Heart left ventricle (tissue), 16 donors: ENCODE data around the gene ARHGAP26. TPM values are rescaled to one million over a fixed set of nuclear protein-coding genes. Genes with fewer than 3 reads are reported as not detected.

Experiments
- ATAC-seq, 4 donors: fragments of 200-7000 bp; cut with Tn5 transposase; one replicate each; pipeline ENCODE4 v1.9.1; 2020 to 2022; ENCODE audit warnings: moderate library complexity in 4 of 4, mild to moderate bottlenecking in 3 of 4, moderate number of reproducible peaks in 1 of 4
- DNase-seq, 5 donors: peaks; one replicate each; pipeline ENCODE4 v3.0.0-alpha.2; 2020
- H3K27ac ChIP-seq, 12 donors: fragments of 200-600 bp; sonication (generic) in 4 of 12; one replicate each; pipeline versions ENCODE4 v1.5.0 to v1.8.0; 2016 to 2022; ENCODE audit warnings: mild to moderate bottlenecking in 2 of 12
- H3K27me3 ChIP-seq, 9 donors: fragments of 200-600 bp; sonication (generic) in 2 of 9; one replicate each; pipeline versions ENCODE4 v1.5.1 to v1.8.0; 2016 to 2022; ENCODE audit warnings: mild to moderate bottlenecking in 3 of 9
- H3K36me3 ChIP-seq, 9 donors: fragments of 200-600 bp; sonication (generic) in 2 of 9; one replicate each; pipeline versions ENCODE4 v1.5.0 to v1.8.0; 2018 to 2022; ENCODE audit warnings: mild to moderate bottlenecking in 2 of 9
- H3K4me1 ChIP-seq, 12 donors: fragments of 200-600 bp; sonication (generic) in 4 of 12; one replicate each; pipeline versions ENCODE4 v1.5.0 to v1.8.0; 2016 to 2022; ENCODE audit warnings: mild to moderate bottlenecking in 3 of 12
- H3K4me3 ChIP-seq, 12 donors: fragments of 200-600 bp; sonication (generic) in 4 of 12; one replicate each; pipeline versions ENCODE4 v1.5.0 to v1.8.0; 2017 to 2022; ENCODE audit warnings: mild to moderate bottlenecking in 9 of 12, moderate library complexity in 4 of 12
- H3K9me3 ChIP-seq, 12 donors: fragments of 200-600 bp; sonication (generic) in 4 of 12; one replicate each; pipeline versions ENCODE4 v1.5.0 to v1.8.0; 2016 to 2022; ENCODE audit warnings: mild to moderate bottlenecking in 1 of 12
- POLR2A ChIP-seq, 2 donors: fragments of 450-650 bp; IDR thresholded peaks; one replicate each; pipeline ENCODE4 v1.6.1; 2017; ENCODE audit warnings: antibody characterized with exemption in 2 of 2, mild to moderate bottlenecking in 2 of 2, moderate library complexity in 2 of 2
- WGBS, 4 donors: extraction: QIAGEN DNeasy Blood & Tissue Kit in 2 of 4; methylation state at CpG; one replicate each; pipeline versions ENCODE4 v1.1.5 to v1.1.7; 2013 to 2018; 5-methylcytosine and 5-hydroxymethylcytosine counted together
- intact Hi-C, 10 donors: fragments of 100-400 bp; cut with DNase I; formaldehyde crosslinking; loops; one replicate each; pipeline versions ENCODE4 v1.11.1 to v1.14.2; 2022
- polyA plus RNA-seq, 2 donors: library from polyadenylated mRNA; stranded (reverse); fragments of 200-250 nt; gene quantifications; one replicate each; pipeline ENCODE4 v1.2.3, GENCODE V29; 2013
- total RNA-seq, 9 donors: library from RNA; depleted of rRNA in 2 of 9; stranded (reverse); fragments of >200 nt in 2 of 9; fragmentation: NEBNext Ultra II Directional in 3 of 9; extraction: Animal tissue kit (Norgen Biotek cat#: 25700) in 3 of 9; gene quantifications; one replicate each; pipeline versions ENCODE4 v1.1.0 to v1.2.4, GENCODE V29; 2016 to 2023
- TF ChIP-seq, protein P1 (sequence below), 12 donors: fragments of 200-600 bp; sonication (generic) in 4 of 12; IDR thresholded peaks; one replicate each; pipeline versions ENCODE4 v1.5.0 to v1.8.0; 2018 to 2022; ENCODE audit warnings: antibody characterized with exemption in 12 of 12, mild to moderate bottlenecking in 5 of 12
- donor health status: ischemic (EF 13 %, LVEDD 7.1; RV severe dilation, severe dysfunction).
- donor health status: healthy with polysubstance abuse.
- donor health status: DM: no; HTN: yes; CAD: no.
- donor health status: DM: no; HTN: no; CAD: no.
- donor health status: ischemic (EF 25% LVEDD 6.9; RV normal size, moderate dysfunction).
- donor health status: ischemic (EF 25% LVEDD 5.7; RV mildly dilated, moderate dysfunction).
- donor health status: healthy.
- donor health status: DM: yes; HTN: yes; CAD: no.
- donor health status: ischemic (EF 35%, LVEDD 5.7; RV mildly dilated, moderate dysfunction).
- donor health status: nonischemic (EF 11% LVEDD 7.7; RV severe dilation, severe dysfunction).
- donor health status: DM: yes; HTN: yes; CAD: no.
- donor health status: PGD.
- donor health status: ischemic (EF 29% LVEDD 5.4; RV normal size, mild dysfunction).
- donor health status: nonischemic (EF 23%, LVEDD 6.1; RV moderate dilation, normal function).

ARHGAP26 gene
- total and polyA plus RNA-seq, 11 donors = 11.9 to 52.1 (median 33.7) TPM

GRCh38 chr5:143057580-143057999 is 287.4 kb downstream of the ARHGAP26 start:
- Histone ChIP-seq H3K4me3 (no peak overlapping the region), H3K4me1 (peaks cover 0 to 63% (median 36%) of the 10 kb centered on the region in 12 donors), H3K9me3 (no peaks in the 10 kb centered on the region), H3K27me3 (no peaks in the 10 kb centered on the region), H3K36me3 (peaks cover 0 to 51% (median 26%) of the 10 kb centered on the region in 9 donors), H3K27ac (peak overlapping the region in 5 of 12 donors; percentile 22 to 65 (median 46))
- TF ChIP-seq, protein P1, sequence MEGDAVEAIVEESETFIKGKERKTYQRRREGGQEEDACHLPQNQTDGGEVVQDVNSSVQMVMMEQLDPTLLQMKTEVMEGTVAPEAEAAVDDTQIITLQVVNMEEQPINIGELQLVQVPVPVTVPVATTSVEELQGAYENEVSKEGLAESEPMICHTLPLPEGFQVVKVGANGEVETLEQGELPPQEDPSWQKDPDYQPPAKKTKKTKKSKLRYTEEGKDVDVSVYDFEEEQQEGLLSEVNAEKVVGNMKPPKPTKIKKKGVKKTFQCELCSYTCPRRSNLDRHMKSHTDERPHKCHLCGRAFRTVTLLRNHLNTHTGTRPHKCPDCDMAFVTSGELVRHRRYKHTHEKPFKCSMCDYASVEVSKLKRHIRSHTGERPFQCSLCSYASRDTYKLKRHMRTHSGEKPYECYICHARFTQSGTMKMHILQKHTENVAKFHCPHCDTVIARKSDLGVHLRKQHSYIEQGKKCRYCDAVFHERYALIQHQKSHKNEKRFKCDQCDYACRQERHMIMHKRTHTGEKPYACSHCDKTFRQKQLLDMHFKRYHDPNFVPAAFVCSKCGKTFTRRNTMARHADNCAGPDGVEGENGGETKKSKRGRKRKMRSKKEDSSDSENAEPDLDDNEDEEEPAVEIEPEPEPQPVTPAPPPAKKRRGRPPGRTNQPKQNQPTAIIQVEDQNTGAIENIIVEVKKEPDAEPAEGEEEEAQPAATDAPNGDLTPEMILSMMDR (IDR thresholded peaks at IDR 0.05) = no peak
- TF ChIP-seq POLR2A (IDR thresholded peaks at IDR 0.05) = no peak
- DNase-seq (no peak), ATAC-seq (no peak)
- 77 to 94% (median 92%) methylated on average over 3 of the region's 3 CpGs for WGBS, 4 donors
- intact Hi-C loops = loop anchor here in 1 of 10 donors (5.0 kb wide), 1 partner anchor 40 kb away; no protein-coding TSS in a partner anchor

- Histone ChIP-seq H3K9me3 (no peaks in the 10 kb centered on the region), H3K36me3 (peaks cover 0 to 49% (median 24%) of the 10 kb centered on the region in 9 donors), H3K27me3 (no peaks in the 10 kb centered on the region), H3K4me1 (peaks cover 0 to 66% (median 44%) of the 10 kb centered on the region in 12 donors), H3K27ac (peak overlapping the region in 8 of 12 donors; percentile 2 to 60 (median 38)), H3K4me3 (no peak overlapping the region)
- intact Hi-C loops = loop anchor here in 2 of 10 donors (2.0 to 5.0 kb wide), 2 partner anchors 42 to 69 kb away; no protein-coding TSS in a partner anchor
- WGBS, 4 donors = 92 to 97% (median 96%) methylated on average over 1 of the region's 1 CpG
- TF ChIP-seq, protein P1 (IDR thresholded peaks at IDR 0.05) = no peak
- no peak for TF ChIP-seq POLR2A (IDR thresholded peaks at IDR 0.05)
- no peak for ATAC-seq
- DNase-seq = no peak
Observed at GRCh38 chr5:143059355-143059754, 289.2 kb downstream of the ARHGAP26 start.

DNA sequence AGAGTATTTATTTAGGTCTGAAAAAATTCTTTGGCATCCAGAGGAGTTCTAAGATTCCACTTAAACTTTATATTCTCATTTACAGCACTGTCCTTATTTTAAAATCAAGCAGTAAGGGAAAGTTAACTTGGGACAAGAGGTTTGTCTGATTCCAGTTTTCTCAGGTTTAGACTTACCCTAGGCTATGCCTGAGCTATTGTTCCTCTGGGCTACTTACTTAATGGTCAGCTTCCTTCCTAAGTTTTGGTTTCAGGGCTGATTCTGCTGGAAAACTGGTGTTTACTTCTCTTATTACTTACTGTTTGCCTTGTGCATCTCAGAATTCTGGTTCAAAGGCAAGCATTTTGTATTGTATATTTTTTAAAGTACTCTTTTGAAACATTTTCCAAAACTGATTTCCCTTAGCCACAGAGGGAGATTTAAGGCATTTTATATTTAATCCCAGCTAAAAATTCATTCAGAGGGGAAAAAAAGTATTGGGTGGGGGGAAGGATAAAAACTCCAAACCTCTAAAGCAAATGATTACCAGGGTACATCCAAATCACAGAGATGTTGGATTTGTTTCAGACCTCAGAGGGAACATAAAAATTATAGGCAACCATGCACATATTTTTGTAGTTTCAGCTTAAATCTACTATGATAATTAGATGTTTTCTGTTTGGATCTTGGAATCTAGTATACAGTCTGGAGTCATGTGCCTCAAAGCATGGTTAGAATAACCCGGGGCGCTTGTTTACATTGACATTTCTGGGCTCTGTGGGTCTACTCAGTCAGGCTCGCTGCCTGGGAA is 290.0 kb downstream of the ARHGAP26 start:
- intact Hi-C loops = loop anchor here in 6 of 10 donors (2.0 to 10.0 kb wide), 6 partner anchors 38 to 342 kb away; partner anchors contain the start of gene NR3C1 (in 1 of the 6)
- H3K27ac ChIP-seq = peak overlapping the region in 9 of 12 donors; percentile 2 to 60 (median 37)

More for the DNA sequence above, 290.0 kb downstream of the ARHGAP26 start:
- Histone ChIP-seq H3K9me3 (no peaks in the 10 kb centered on the region), H3K4me3 (no peak overlapping the region), H3K36me3 (peaks cover 0 to 41% (median 21%) of the 10 kb centered on the region in 9 donors), H3K4me1 (peaks cover 5 to 68% (median 50%) of the 10 kb centered on the region in 12 donors), H3K27me3 (no peaks in the 10 kb centered on the region)
- DNase-seq (no peak), ATAC-seq (no peak)
- 82 to 89% (median 85%) methylated on average over 3 of the region's 3 CpGs for WGBS, 4 donors
- TF ChIP-seq POLR2A (IDR thresholded peaks at IDR 0.05) = no peak
- TF ChIP-seq, protein P1 (IDR thresholded peaks at IDR 0.05) = no peak
